IMR-90 (cell line): ENCODE results near the gene TRPC4. TPM values are rescaled to one million over a fixed set of nuclear protein-coding genes. Genes with fewer than 3 reads are reported as not detected.

Experiments used
- ATAC-seq: fragments of 200-7000 bp; cut with Tn5 transposase; 2 replicates; pipeline ENCODE4 v1.9.1; 2020; ENCODE audit warnings: low read depth, mild to moderate bottlenecking, moderate library complexity
- BruUV-seq: library from RNA; stranded (reverse); fragments of 400-500 nt; replicated peaks from 2 replicates; lab custom pipeline; 2021; lab: Mats Ljungman, UMichigan
- CTCF ChIA-PET: fragments of 300-600 bp; formaldehyde crosslinking; extraction: SDS; loops from one replicate; lab custom pipeline; 2021; ENCODE audit warnings: antibody characterized with exemption; lab: Yijun Ruan, JAX
- POLR2A ChIA-PET: fragments of 300-600 bp; sonication (Branson Sonifier 250); formaldehyde crosslinking; loops from one replicate; lab custom pipeline; 2022; ENCODE audit warnings: antibody characterized with exemption; ENCODE audit not compliant: unreplicated experiment; lab: Charles Lee
- DNase-seq: peaks from one replicate; pipeline ENCODE4 v3.0.0; 2013
- H2AFZ ChIP-seq: replicated peaks from 2 replicates; pipeline ENCODE3; 2013; ENCODE audit warnings: low read length, mild to moderate bottlenecking; ENCODE audit not compliant: poor library complexity
- H2AK5ac ChIP-seq: 2 replicates; pipeline ENCODE4 v1.6.1; 2013; ENCODE audit warnings: low read depth, low read length, inconsistent platforms
- H2AK9ac ChIP-seq: replicated peaks from 2 replicates; pipeline ENCODE3; 2013; ENCODE audit warnings: mild to moderate bottlenecking, low read depth, low read length, moderate library complexity; ENCODE audit not compliant: poor library complexity
- H2BK120ac ChIP-seq: 2 replicates; pipeline ENCODE4 v1.6.1; 2013; ENCODE audit warnings: low read depth, low read length, inconsistent platforms
- H2BK15ac ChIP-seq: 3 replicates; pipeline ENCODE4 v1.6.1; 2013; ENCODE audit warnings: low read depth, low read length, inconsistent platforms
- H2BK20ac ChIP-seq: 2 replicates; pipeline ENCODE4 v1.6.1; 2013; ENCODE audit warnings: low read depth, mild to moderate bottlenecking, inconsistent platforms, low read length, moderate library complexity
- H2BK5ac ChIP-seq: 2 replicates; pipeline ENCODE4 v1.6.1; 2013; ENCODE audit warnings: mild to moderate bottlenecking, low read depth, low read length, inconsistent platforms; ENCODE audit not compliant: poor library complexity, severe bottlenecking
- H3K14ac ChIP-seq: replicated peaks from 2 replicates; pipeline ENCODE4 v1.6.1; 2013; ENCODE audit warnings: low read depth, low read length, inconsistent platforms
- H3K18ac ChIP-seq: 2 replicates; pipeline ENCODE4 v1.6.1; 2013; ENCODE audit warnings: low read depth, low read length, control low read depth
- H3K23ac ChIP-seq: 2 replicates; pipeline ENCODE4 v1.6.1; 2013; ENCODE audit warnings: low read depth, low read length, inconsistent platforms
- H3K27ac ChIP-seq: 2 replicates; pipeline ENCODE4 v1.5.1; 2013; ENCODE audit warnings: mild to moderate bottlenecking, control low read depth, low read length; ENCODE audit not compliant: insufficient read depth
- H3K27me3 ChIP-seq: 2 replicates; pipeline ENCODE4 v1.6.1; 2013; ENCODE audit warnings: low read length; ENCODE audit not compliant: control insufficient read depth, insufficient read depth
- H3K36me3 ChIP-seq: 2 replicates; pipeline ENCODE4 v1.6.1; 2013; ENCODE audit warnings: low read length, mixed read lengths; ENCODE audit not compliant: control insufficient read depth, insufficient read depth
- H3K4ac ChIP-seq: 2 replicates; pipeline ENCODE4 v1.6.1; 2013; ENCODE audit warnings: low read depth, low read length, inconsistent platforms
- H3K4me1 ChIP-seq: 2 replicates; pipeline ENCODE4 v1.6.1; 2013; ENCODE audit warnings: low read length, mixed read lengths; ENCODE audit not compliant: control insufficient read depth, insufficient read depth
- H3K4me2 ChIP-seq: 2 replicates; pipeline ENCODE4 v1.6.1; 2013; ENCODE audit warnings: low read depth, mild to moderate bottlenecking, control low read depth, low read length, moderate library complexity
- H3K4me3 ChIP-seq: 2 replicates; pipeline ENCODE4 v1.5.1; 2013; ENCODE audit warnings: low read depth, mild to moderate bottlenecking, control low read depth, low read length, moderate library complexity; ENCODE audit not compliant: insufficient read depth
- H3K56ac ChIP-seq: 2 replicates; pipeline ENCODE4 v1.6.1; 2013; ENCODE audit warnings: low read length, inconsistent platforms; ENCODE audit not compliant: insufficient read depth; ENCODE audit errors: extremely low read depth
- H3K79me1 ChIP-seq, 2 experiments: 2 replicates each; pipeline ENCODE4 v1.6.1; 2013; ENCODE audit warnings: low read length in 2 of 2, inconsistent platforms in 1 of 2, low read depth in 1 of 2
- H3K9ac ChIP-seq: 2 replicates; pipeline ENCODE4 v1.6.1; 2013; ENCODE audit warnings: low read depth, low read length, control low read depth
- H3K9me1 ChIP-seq: 2 replicates; pipeline ENCODE4 v1.6.1; 2013; ENCODE audit warnings: low read length, inconsistent platforms; ENCODE audit not compliant: insufficient read depth
- H3K9me3 ChIP-seq: 2 replicates; pipeline ENCODE4 v1.6.1; 2013; ENCODE audit warnings: low read length; ENCODE audit not compliant: control insufficient read depth, insufficient read depth
- H4K20me1 ChIP-seq: 2 replicates; pipeline ENCODE4 v1.6.1; 2013; ENCODE audit warnings: low read length, inconsistent platforms; ENCODE audit not compliant: insufficient read depth
- H4K5ac ChIP-seq: 2 replicates; pipeline ENCODE4 v1.6.1; 2013; ENCODE audit warnings: mild to moderate bottlenecking, low read depth, low read length, control low read depth
- H4K8ac ChIP-seq, 2 experiments: 2 replicates each; pipeline ENCODE4 v1.6.1; 2013; ENCODE audit warnings: low read depth in 2 of 2, low read length in 2 of 2, control low read depth in 1 of 2, inconsistent platforms in 1 of 2
- H4K91ac ChIP-seq: 2 replicates; pipeline ENCODE4 v1.6.1; 2013; ENCODE audit warnings: low read depth, low read length, inconsistent platforms; ENCODE audit not compliant: insufficient read depth
- FOS ChIP-seq: fragments of 150-350 bp; IDR thresholded peaks from 2 replicates; pipeline ENCODE4 v1.6.1; 2016; ENCODE audit warnings: low read depth, low read length
- WGBS, 2 experiments: methylation state at CpG; one replicate each; pipeline versions ENCODE4 v1.1.5 to v1.1.7; 2013; ENCODE audit warnings: missing lambda C conversion rate in 2 of 2; ENCODE audit not compliant: insufficient read length in 1 of 2; ENCODE audit errors: extremely low coverage in 2 of 2; 5-methylcytosine and 5-hydroxymethylcytosine counted together
- dilution Hi-C: fragments of 300-500 bp; cut with HindIII; formaldehyde crosslinking; loops from one replicate; pipeline ENCODE4 v1.14.3; 2018; ENCODE audit warnings: low sequenced_read_pairs; ENCODE audit not compliant: unreplicated experiment
- in situ Hi-C: fragments of 300-500 bp; cut with MboI; formaldehyde crosslinking; loops from 3 replicates; pipeline ENCODE4 v1.14.3; 2019; ENCODE audit warnings: low sequenced_read_pairs, inconsistent platforms, mixed read lengths
- intact Hi-C: fragments of 100-400 bp; cut with micrococcal nuclease; formaldehyde crosslinking; loops from 2 replicates; pipeline ENCODE4 v1.10.0; 2022
- polyA plus RNA-seq, 3 experiments: library from polyadenylated mRNA; depleted of rRNA; stranded (reverse); fragments of >200 nt; gene quantifications; 2 replicates each; pipeline ENCODE4 v1.2.3, GENCODE V29; 2012; ENCODE audit warnings: low replicate concordance in 1 of 3
- total RNA-seq: library from RNA; depleted of rRNA; stranded (reverse); fragments of >200 nt; gene quantifications from 2 replicates; pipeline ENCODE4 v1.2.3, GENCODE V29; 2012
- TF ChIP-seq, protein P1 (sequence below): fragments of 150-350 bp; IDR thresholded peaks from 2 replicates; pipeline ENCODE4 v1.6.1; 2017; ENCODE audit warnings: mild to moderate bottlenecking, antibody characterized with exemption, low read length, low read depth

The TRPC4 gene
- total and polyA plus RNA-seq, 2 of the 4 experiments (the other 2 are of a cell fraction), result 1.9 to 5.2 TPM

DNA sequence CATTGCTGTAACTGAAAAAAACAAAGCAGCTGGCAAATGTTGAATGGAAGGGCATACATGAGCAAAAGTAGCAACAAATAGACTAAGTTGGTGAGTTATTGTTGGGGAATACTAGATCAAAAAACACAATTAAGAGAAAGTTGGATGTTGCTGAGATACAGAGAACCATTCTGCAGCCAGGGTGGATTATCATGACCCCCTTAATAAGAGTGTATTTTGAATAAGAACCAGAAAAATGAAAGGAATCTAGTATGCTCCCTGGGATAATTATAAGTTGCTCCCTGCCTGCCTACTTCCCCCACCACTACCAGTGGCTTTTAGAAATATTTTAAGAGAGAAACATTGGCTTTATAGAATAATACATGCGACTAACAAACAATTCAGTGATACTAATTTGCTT, 14.5 kb upstream of the TRPC4 start:
- POLR2A ChIA-PET, result no interaction called here
- Histone ChIP-seq H2AK5ac (no peak overlapping the region), H2BK5ac (no peak overlapping the region), H2BK20ac (no peak overlapping the region), H3K4me2 (no peak overlapping the region), H3K9ac (no peak overlapping the region), H4K20me1 (no peaks in the 10 kb centered on the region), H2BK120ac (no peak overlapping the region), H3K79me1 (no peaks in the 10 kb centered on the region), H3K18ac (no peak overlapping the region), H3K23ac (no peak overlapping the region), H3K9me1 (no peaks in the 10 kb centered on the region), H3K36me3 (no peaks in the 10 kb centered on the region), H2AK9ac (no peak overlapping the region), H4K8ac (no peak overlapping the region), H2BK15ac (no peak overlapping the region), H2AFZ (no peak overlapping the region), H3K4me1 (no peaks in the 10 kb centered on the region), H3K14ac (no peak overlapping the region), H3K27ac (no peak overlapping the region), H4K5ac (no peak overlapping the region), H4K91ac (no peak overlapping the region), H3K9me3 (no peaks in the 10 kb centered on the region), H3K4me3 (no peak overlapping the region), H3K56ac (no peak overlapping the region), H3K4ac (no peak overlapping the region), H3K27me3 (no peaks in the 10 kb centered on the region)
- intact Hi-C loops (no loop called here), dilution Hi-C loops (no loop called here), in situ Hi-C loops (no loop called here)
- TF ChIP-seq, protein P1, sequence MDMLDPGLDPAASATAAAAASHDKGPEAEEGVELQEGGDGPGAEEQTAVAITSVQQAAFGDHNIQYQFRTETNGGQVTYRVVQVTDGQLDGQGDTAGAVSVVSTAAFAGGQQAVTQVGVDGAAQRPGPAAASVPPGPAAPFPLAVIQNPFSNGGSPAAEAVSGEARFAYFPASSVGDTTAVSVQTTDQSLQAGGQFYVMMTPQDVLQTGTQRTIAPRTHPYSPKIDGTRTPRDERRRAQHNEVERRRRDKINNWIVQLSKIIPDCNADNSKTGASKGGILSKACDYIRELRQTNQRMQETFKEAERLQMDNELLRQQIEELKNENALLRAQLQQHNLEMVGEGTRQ, result no peak
- no peak for TF ChIP-seq FOS
- WGBS, 2 experiments, result no CpG with 5 or more reads among the region's 1 CpG
- ATAC-seq (no peak), DNase-seq (no peak)
- CTCF ChIA-PET, result no interaction called here
- no TSS peak for BruUV-seq
